HT1080 (cell line): ENCODE results near the gene GIT2. TPM values are rescaled to one million over a fixed set of nuclear protein-coding genes. Genes with fewer than 3 reads are reported as not detected.
A peak's percentile ranks its signal among the peaks of the same experiment; 100 is the strongest.
"Not testable (repeated sequence)": the region's sequence is repeated elsewhere in the genome, so short reads cannot be mapped to it uniquely, and the experiment has no call there.

Source experiments
- DNase-seq: peaks from one replicate; pipeline ENCODE4 v3.0.0-alpha.2; 2015; ENCODE audit warnings: low read depth
- total RNA-seq: library from RNA; depleted of rRNA; stranded (reverse); fragments of >200 nt; shearing (Covaris generic); gene quantifications from 2 replicates; pipeline ENCODE4 v1.2.3, GENCODE V29; 2014; rRNA removed

Gene GIT2
- total RNA-seq, 1 experiment from 2014 or later = 25.0 TPM

DNA sequence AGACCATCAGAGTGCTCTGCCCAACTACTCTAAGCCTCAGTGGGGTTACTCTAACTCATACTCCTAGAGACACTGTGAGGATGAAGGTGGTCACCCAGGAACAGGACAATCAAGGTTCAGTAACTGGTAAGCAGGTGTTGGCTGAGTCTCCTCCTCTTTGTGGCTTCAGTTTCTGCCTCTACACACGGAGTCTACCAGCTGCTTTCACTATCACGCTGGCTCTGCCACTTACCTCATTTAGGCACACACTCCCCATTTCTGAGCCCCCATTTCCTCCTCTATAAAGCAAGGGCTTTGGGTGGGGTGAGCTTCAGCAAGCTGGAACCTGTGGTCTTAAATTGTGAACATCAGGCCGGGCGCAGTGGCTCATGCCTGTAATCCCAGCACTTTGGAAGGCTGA, 103.4 kb downstream of the GIT2 start:
- DNase-seq = no peak

DNA sequence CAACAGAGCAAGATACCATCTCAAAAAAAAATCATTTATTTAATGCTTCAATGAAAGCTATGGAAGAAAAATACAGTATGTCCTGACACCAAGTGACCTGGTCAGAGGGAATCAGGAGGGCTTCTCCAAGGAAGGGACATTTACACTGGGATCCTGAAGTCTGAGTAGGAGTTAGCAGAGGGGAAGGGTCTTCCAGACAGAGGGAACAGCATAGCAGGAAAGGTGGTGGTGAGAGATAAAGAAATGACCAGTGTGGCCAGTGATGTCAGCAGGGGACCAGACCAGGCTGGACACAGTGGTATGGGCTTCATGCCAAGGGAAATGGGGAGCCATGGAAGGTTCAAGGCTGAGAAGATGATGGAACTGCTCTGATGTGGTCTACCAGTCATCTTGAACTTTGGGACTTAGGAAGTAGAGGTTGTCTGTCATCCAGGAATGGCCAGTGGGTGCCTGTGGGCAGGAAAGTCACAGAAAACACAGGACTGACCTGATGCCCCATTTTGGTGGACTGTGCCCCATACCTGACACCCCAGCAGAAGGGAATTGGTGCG, 103.9 kb downstream of the GIT2 start:
- DNase-seq = no peak

DNA sequence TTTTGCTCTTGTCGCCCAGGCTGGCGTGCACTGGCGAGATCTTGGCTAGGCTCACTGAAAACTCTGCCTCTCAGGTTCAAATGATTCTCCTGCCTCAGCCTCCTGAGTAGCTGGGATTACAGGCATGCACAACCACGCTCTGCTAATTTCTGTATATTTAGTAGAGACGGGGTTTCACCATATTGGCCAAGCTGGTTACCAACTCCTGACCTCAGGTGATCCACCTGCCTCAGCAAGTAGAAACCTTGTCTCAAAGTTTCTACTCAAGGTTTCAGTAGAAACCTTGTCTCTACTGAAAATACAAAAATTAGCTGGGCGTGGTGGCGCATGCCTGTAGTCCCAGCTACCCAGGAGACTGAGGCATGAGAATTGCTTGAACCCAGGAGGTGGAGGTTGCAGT, 104.4 kb downstream of the GIT2 start:
- DNase-seq = not testable (repeated sequence)

DNA sequence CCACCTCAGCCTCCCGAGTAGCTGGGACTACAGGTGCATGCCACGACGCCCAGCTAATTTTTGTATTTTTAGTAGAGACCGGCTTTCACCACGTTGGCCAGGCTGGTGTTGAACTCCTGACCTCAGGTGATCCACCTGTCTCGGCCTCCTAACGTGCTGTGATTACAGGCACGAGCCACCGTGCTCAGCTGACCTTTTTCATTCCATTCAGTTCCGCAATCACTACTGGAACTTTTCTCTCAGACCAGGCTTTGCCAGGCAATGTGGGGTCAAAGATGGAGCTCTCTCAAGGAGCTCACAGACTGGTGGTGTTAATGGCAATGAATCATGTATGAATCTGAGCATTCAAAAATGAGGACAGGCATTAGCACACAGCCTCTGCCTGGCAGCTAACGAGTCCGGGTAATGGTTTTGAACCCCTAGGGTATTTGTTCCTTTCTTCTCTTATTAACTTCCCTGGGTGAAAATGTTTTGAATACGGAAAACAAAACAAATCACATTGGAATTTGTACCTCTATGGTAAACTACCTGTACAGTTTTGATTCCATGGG, 105.5 kb downstream of the GIT2 start:
- DNase-seq = no peak

DNA sequence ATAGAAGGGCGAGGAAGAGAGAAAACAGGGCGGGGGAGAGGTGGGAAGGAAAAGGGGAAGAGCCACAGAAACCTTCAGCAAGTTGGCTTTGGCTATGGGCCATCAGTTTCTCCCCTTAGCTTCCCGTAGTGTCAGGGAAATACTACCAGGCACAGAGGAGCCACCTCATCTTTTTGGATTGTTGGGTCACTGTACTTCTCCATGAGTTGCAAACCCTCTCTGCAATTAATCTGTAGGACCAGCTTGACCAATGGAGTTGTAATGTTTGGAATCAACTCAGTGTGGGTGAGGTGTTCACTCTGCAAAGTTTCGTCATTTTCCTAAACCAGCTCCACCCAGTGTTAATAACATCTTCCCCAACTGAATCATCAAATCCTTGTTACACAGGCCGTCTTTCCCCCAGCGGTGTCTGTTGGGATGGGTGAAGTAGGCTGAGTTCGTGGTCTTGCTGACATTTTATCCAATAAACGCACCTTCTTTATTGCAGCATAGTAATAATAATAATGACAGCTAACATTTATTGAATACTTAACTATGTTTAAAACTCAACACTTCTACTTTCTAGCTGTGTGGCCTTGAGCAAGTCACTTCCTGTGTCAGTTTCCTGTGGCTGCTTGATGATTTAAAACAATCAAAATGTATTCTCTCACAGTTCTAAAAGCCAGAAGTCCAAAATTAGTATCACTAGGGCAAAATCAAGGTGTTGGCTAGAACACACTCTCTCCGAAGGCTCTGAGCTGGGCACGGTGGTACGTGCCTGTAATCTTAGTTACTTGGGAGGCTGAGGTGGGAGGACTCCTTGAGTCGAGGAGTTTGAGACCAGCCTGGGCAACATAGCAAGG, 107.8 kb downstream of the GIT2 start:
- peak; percentile 98 for DNase-seq

DNA sequence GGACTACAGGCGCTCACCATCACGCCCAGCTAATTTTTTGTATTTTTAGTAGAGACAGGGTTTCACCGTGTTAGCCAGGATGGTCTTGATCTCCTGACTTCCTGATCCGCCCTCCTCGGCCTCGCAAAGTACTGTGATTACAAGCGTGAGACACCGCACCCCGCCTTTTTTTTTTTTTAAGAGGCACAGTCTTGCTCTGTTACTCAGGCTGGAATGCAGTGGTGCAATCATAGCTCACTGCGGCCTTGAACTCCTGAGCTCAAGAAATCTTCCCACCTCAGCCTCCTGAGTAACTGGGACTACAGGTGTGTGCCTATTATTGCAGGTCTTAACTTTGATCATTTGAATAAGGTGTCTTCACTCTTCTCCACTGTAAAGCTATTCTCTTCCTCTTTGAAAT, 110.6 kb downstream of the GIT2 start:
- no peak for DNase-seq

DNA sequence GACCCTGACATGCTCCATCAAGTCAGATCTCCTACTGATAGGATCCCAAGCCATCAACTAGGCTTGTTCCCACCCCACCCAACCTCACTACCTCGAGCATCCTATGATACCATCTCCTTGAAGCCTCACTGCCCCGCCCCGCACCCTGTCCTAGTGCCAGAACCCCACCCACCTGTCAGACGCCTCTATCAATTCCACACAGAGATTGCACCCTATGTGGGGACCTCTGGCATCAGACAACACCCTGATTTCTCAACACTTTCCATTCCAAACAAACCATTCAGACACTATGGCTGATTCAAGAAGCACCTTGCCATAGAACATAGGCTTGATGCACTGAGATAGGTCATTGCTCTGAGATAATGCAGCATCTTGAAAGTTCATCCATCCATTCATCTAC, 112.7 kb downstream of the GIT2 start:
- DNase-seq = no peak

DNA sequence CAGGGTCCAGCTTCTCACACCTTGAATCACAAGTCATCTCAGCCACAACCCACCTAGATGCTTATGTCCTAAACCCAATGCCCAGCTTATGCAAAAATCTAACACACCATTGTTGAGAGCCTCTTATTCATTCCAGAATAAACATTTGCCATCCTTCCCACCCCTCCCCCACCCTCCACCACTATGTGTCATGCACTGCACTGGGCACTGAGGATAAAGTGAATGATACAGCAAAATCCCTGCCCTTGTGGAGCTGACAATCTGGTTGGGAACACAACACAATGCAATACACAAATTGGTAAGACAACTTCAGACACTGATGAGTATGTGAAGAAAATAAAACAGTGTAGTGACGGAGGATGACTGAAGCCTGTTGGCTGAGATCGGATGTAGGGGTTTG, 114.4 kb downstream of the GIT2 start:
- DNase-seq = peak; percentile 17

DNA sequence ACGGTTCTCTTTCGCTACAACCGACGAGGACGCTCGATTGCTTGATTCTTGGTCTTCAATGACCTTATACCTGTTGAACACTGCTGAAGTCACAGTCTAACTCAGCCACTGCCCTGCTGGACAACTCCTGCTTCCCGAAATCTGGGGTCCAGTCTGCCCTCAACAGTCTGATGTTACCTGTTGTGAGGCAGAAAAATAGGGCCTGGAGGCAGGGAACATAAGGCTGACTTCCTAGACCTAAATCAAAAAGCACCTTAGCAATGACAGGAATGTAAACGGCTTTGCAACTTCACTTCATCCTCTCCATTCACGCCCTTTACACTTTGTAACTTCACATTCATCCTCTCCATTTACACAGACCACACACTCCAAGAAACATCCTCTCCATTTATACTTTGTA, 115.2 kb downstream of the GIT2 start:
- no peak for DNase-seq

DNA sequence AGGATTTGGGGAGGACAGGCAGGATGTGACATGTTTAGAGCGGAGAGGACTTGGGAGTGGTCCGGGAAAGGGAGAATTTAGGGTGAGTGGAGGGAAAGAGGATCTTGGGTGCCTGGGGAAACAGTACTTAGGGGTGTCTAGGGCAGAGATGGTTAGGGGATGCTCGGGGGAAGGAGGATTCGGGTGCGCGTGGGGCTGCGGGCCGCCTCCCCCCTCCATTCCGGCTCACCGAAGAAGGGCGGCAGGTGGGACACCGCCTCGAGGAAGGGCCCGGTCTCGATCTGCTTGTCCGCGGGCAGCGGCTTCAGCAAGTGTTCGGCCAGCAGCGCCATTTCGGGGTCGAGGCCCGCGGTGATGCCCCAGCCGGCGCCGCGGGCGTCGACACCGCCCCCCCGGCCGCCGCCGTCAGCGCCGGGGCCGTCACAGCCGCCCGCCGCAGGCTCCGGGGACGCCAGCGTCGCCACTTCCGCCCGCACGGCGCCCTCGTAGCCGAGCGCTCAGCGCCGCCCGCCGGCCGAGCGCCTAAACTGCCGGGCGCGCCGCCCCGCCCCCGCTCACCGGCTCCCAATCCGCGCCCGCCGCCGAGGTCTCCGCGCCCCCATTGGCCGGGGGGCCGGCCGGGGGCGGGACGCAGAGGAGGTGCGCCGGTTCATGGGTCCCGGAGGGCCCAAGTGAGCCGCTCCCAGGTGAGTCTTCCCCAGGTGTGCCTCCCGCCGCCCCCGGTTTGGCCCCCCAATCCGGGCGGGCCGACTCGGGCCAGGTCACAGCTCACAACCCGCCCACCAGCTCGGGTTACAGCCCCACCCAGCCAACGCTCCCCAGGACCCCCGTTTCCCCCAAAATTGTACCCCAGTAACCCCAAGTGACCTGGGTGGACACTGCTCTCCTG, 115.9 kb downstream of the GIT2 start, which contains the start of gene GLTP:
TSS of gene GLTP (minus strand) at position 499 of the 889 bp plus-strand sequence. CDS start at position 332, 167 bp downstream.
- DNase-seq = peak; percentile 73

Other genes starting within 250 kb of the GIT2 start
- gene TRPV4, start 163.0 kb downstream of the GIT2 start, total RNA-seq = 0.50 and 0.72 TPM in 2 replicates
- gene GLTP, start 115.8 kb downstream of the GIT2 start, total RNA-seq = 61.4 and 76.5 TPM in 2 replicates
- 8.7 and 11.1 TPM in 2 replicates for gene TCHP, start 96.1 kb downstream of the GIT2 start, total RNA-seq
- gene ANKRD13A, start 3.1 kb upstream of the GIT2 start, total RNA-seq = 36.4 and 40.6 TPM in 2 replicates
- 5.5 and 10.7 TPM in 2 replicates for gene C12orf76, start 52.2 kb upstream of the GIT2 start, total RNA-seq
- 4.4 and 4.9 TPM in 2 replicates for gene IFT81, start 128.0 kb upstream of the GIT2 start, total RNA-seq